ENCODE results near the gene INTS1. TPM values are rescaled to one million over a fixed set of nuclear protein-coding genes. Genes with fewer than 3 reads are reported as not detected.
"Not testable (repeated sequence)": the region's sequence is repeated elsewhere in the genome, so short reads cannot be mapped to it uniquely, and the experiment has no call there.

INTS1 gene
- total RNA-seq, 4 donors from 2014 or later: 44.3 to 108 (median 78.8) TPM

DNA sequence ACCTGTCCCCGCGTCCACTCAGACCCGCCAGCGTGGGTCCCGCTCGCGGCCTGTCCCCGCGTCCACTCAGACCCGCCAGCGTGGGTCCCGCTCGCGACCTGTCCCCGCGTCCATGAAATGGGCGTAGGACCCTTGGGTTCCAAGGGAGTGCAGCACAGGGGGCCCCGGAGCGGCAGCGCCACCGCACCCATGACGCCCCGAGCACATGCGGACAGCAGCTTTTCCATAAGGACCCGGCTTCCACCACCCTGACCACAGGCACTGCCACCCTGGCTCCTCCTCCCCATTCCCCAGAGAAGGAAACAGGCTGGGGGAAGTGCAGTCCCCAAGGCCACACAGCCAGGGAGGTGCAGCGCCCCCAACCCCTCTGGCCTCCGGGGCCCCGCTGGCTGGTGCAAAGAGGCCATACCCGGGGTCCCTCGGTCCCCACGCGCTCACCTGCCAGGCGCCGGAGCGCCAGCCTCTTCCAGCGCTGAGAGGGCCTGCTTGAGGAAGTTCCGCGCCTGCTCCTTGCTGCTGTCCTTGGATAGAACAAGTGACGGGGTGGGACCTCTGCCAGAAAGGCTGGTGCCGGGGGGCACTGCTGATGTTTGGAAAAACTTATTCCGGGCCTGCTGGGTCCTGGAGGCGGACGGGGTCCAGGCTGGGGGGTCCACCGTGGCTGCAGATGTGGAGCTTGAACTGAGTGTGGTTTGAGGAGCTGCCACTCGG, 59.8 kb downstream of the INTS1 start:
- no peak for ATAC-seq
- Histone ChIP-seq H3K9me3 (no peaks in the 10 kb centered on the region), H3K4me1 (no peaks in the 10 kb centered on the region), H3K4me3 (no peak overlapping the region), H3K27me3 (no peaks in the 10 kb centered on the region), H3K36me3 (no peaks in the 10 kb centered on the region), H3K27ac (no peak overlapping the region)
- in situ Hi-C loops (cut with MboI; ENCODE audit: low sequenced_read_pairs in 4 of 4) (no loop called here), intact Hi-C loops (cut with DNase I; ENCODE audit: low total_unique reads) (no loop called here)
- DNase-seq: no peak
- TF ChIP-seq POLR2A (IDR thresholded peaks at IDR 0.05): no peak
- no peak for TF ChIP-seq CTCF (IDR thresholded peaks at IDR 0.05 in 4 of 5, conservative IDR thresholded peaks at IDR 0.05 in 1 of 5)

DNA sequence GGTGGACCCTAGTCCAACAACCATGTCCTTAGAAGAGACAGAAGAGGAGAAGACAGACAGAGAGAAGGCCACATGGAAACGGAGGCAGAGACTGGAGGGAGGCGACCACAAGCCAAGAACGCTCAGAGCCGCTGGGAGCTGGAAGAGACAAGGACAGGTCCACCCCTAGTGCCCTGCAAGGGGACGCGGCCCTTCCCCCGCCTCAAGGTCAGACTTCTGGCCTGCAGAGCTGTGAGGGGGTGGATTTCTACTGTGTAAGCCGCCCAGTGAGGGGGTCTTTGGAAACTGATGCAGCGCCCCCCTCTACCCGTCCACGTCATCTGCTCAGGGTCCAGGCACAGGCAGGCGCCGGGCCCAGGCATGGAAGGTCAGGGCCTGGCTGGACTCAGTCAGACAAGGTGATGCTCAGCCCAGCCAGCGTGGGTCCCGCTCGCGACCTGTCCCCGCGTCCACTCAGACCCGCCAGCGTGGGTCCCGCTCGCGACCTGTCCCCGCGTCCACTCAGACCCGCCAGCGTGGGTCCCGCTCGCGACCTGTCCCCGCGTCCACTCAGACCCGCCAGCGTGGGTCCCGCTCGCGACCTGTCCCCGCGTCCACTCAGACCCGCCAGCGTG, 60.5 kb downstream of the INTS1 start:
- in situ Hi-C loops (cut with MboI; ENCODE audit: low sequenced_read_pairs in 4 of 4); H3K36me3 ChIP-seq; intact Hi-C loops (cut with DNase I; ENCODE audit: low total_unique reads); H3K4me3 ChIP-seq; H3K27me3 ChIP-seq; ATAC-seq; H3K27ac ChIP-seq; H3K9me3 ChIP-seq; DNase-seq; H3K4me1 ChIP-seq: not testable (repeated sequence)

GRCh38 chr7:1442355-1443124, 61.6 kb downstream of the INTS1 start:
- DNase-seq (no peak), ATAC-seq (no peak)
- Histone ChIP-seq H3K4me3 (no peak overlapping the region), H3K36me3 (no peaks in the 10 kb centered on the region), H3K27ac (no peak overlapping the region), H3K9me3 (no peaks in the 10 kb centered on the region), H3K27me3 (no peaks in the 10 kb centered on the region), H3K4me1 (no peaks in the 10 kb centered on the region)
- intact Hi-C loops (cut with DNase I; ENCODE audit: low total_unique reads) (no loop called here), in situ Hi-C loops (cut with MboI; ENCODE audit: low sequenced_read_pairs in 4 of 4) (no loop called here)
- TF ChIP-seq CTCF (IDR thresholded peaks at IDR 0.05 in 4 of 5, conservative IDR thresholded peaks at IDR 0.05 in 1 of 5) (no peak), POLR2A (IDR thresholded peaks at IDR 0.05) (no peak)

DNA sequence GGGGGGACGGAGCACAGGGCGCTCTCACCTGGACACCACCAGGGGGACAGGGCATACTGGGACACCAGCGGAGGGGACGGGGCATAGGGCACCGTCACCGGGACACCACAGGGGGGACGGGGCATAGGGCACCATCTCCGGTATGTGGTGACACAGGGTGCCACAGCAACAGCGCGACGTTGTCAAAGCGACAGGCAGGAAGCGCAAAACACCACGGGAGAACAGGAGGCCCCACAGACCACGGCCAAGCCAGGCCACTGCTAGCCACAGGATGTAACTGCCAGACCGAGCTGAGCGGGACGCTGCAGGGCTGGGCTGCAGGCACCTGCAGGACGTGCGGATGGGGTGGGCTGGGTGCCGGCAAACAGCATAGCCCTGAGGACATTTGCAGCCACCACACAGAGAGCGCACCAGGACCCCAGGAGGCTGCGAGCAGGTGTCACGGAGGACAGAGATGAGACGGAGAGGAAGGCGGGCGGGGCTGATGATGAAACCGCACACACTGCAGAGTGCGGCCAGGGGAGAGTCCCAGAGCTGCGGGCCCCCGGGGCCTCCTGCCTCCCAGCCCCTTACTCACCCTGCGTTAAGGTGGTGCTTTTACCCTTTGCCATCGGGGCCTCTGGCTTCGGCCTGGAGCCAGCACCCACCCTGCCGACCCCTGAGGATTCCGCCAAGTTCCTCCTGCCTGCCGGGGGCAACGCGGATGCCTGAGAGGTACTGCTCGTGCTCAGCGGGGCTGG, 62.4 kb downstream of the INTS1 start:
- H3K36me3 ChIP-seq: no peaks in the 10 kb centered on the region
- TF ChIP-seq CTCF (IDR thresholded peaks at IDR 0.05 in 4 of 5, conservative IDR thresholded peaks at IDR 0.05 in 1 of 5) (no peak), POLR2A (IDR thresholded peaks at IDR 0.05) (no peak)
- DNase-seq (no peak), ATAC-seq (no peak)
- in situ Hi-C loops (cut with MboI; ENCODE audit: low sequenced_read_pairs in 4 of 4) (no loop called here), intact Hi-C loops (cut with DNase I; ENCODE audit: low total_unique reads) (no loop called here)
- no peak overlapping the region for H3K4me3 ChIP-seq
- no peaks in the 10 kb centered on the region for H3K9me3 ChIP-seq
- no peaks in the 10 kb centered on the region for H3K4me1 ChIP-seq
- H3K27me3 ChIP-seq: no peaks in the 10 kb centered on the region
- no peak overlapping the region for H3K27ac ChIP-seq

- no peak for TF ChIP-seq POLR2A (IDR thresholded peaks at IDR 0.05)
- TF ChIP-seq CTCF (IDR thresholded peaks at IDR 0.05 in 4 of 5, conservative IDR thresholded peaks at IDR 0.05 in 1 of 5): no peak
Measured at GRCh38 chr7:1440620-1441019, 63.6 kb downstream of the INTS1 start.

More at GRCh38 chr7:1440620-1441019, 63.6 kb downstream of the INTS1 start:
- intact Hi-C loops (cut with DNase I; ENCODE audit: low total_unique reads): no loop called here
- Histone ChIP-seq H3K36me3 (no peaks in the 10 kb centered on the region), H3K4me3 (no peak overlapping the region), H3K9me3 (no peaks in the 10 kb centered on the region), H3K27ac (no peak overlapping the region), H3K4me1 (no peaks in the 10 kb centered on the region), H3K27me3 (no peaks in the 10 kb centered on the region)
- no peak for DNase-seq
- in situ Hi-C loops (cut with MboI; ENCODE audit: low sequenced_read_pairs in 4 of 4): no loop called here
- no peak for ATAC-seq

Data from gastrocnemius medialis (tissue), 4 donors.